ENCODE data around the gene ETV6.

Gene ETV6

DNA sequence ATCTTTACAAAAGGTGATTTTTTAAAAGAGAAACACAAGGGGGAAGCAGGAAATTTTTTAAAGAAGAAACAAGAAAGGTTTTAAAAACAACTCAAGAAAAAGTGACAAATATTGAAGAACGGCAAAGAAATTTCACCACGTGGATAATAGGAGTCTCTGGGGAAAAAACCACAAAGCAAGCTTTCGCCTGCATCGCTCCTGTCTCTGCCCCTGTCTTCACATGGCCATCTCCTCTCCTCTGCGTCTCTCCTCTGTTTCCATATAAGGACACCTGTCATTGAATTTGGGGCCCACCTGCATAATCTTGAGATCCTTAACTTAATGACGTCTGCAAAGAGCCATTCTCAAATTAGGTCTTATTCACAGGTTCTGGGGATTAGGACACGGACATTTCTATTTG, 175.8 kb downstream of the ETV6 start:
- in situ Hi-C loops (cut with MboI; ENCODE audit: low sequenced_read_pairs, unreplicated experiment): no loop called here
- TF ChIP-seq, protein P1, sequence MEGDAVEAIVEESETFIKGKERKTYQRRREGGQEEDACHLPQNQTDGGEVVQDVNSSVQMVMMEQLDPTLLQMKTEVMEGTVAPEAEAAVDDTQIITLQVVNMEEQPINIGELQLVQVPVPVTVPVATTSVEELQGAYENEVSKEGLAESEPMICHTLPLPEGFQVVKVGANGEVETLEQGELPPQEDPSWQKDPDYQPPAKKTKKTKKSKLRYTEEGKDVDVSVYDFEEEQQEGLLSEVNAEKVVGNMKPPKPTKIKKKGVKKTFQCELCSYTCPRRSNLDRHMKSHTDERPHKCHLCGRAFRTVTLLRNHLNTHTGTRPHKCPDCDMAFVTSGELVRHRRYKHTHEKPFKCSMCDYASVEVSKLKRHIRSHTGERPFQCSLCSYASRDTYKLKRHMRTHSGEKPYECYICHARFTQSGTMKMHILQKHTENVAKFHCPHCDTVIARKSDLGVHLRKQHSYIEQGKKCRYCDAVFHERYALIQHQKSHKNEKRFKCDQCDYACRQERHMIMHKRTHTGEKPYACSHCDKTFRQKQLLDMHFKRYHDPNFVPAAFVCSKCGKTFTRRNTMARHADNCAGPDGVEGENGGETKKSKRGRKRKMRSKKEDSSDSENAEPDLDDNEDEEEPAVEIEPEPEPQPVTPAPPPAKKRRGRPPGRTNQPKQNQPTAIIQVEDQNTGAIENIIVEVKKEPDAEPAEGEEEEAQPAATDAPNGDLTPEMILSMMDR (IDR thresholded peaks at IDR 0.05; ENCODE audit: borderline replicate concordance, control extremely low read depth, extremely low read depth, insufficient read depth, missing control alignments): no peak

DNA sequence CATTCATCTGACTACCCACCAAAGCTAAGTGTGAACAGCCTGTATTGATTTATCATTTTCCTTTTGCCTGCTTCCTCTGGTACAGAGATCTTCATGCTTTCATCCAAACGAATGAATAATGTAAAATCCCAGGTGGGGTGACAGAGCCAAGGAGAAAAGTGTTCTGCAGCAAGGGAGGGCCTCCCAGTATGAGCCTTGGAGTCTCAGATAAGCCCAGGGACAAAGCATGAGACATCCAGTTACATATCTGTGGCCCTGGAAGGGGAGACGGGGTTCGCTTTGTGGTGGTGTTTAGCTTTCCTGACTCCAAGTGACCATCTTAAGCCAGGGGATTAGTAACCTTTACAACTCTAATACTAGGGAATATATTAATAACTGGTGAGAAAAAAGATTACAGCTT, 177.1 kb downstream of the ETV6 start:
- TF ChIP-seq, protein P1 (IDR thresholded peaks at IDR 0.05; ENCODE audit: borderline replicate concordance, control extremely low read depth, extremely low read depth, insufficient read depth, missing control alignments): no peak
- in situ Hi-C loops (cut with MboI; ENCODE audit: low sequenced_read_pairs, unreplicated experiment): no loop called here
- no peak for DNase-seq (ENCODE audit: low spot score)

More for the DNA sequence above, 175.8 kb downstream of the ETV6 start:
- DNase-seq (ENCODE audit: low spot score): no peak

DNA sequence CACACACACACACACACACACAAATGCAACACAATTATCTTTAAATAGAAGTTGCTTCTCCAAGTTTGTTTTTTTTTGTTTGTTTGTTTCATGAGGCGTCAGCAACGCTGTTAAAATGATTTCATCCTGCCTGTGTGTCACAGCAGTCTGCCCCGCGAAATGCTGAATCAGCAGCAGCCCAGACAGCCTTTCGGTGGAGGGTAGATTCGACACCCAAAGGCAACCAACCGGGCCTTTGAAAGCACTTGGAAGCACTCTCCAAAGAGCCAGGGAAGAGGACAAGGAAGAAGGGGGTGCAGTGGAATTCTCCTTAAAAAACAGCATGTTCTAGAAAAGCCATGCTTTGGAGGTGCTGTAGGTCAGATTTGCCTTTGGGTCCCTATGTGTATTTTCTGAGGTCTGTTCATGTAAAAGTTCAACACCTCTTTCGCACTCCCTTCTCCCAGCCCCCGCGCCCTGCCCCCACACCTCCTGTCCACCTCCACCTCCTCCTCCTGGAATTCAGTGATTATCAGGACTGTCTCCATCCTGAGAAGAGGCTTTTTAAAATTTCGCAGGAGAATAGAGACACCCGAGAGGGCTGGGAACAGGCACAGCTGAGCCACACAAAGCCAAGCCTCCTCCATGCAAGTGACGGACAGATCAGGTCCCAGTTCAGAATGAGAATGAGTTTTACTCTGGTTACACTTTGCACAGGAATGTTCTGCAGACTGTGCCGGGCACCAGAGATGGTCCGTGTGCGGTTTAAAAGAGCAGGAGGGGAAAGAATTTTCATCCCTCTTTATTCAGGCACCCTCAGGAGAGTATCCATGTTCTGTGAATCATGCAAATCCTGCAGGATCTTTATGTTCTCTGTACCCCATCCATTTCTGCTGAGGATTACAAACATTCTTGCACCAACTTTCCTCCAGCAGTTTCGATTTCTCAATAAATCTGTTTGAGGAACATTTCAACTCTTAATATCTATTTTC, 177.9 kb downstream of the ETV6 start:
- TF ChIP-seq, protein P1 (IDR thresholded peaks at IDR 0.05; ENCODE audit: borderline replicate concordance, control extremely low read depth, extremely low read depth, insufficient read depth, missing control alignments): no peak
- in situ Hi-C loops (cut with MboI; ENCODE audit: low sequenced_read_pairs, unreplicated experiment): no loop called here
- DNase-seq (ENCODE audit: low spot score): no peak

DNA sequence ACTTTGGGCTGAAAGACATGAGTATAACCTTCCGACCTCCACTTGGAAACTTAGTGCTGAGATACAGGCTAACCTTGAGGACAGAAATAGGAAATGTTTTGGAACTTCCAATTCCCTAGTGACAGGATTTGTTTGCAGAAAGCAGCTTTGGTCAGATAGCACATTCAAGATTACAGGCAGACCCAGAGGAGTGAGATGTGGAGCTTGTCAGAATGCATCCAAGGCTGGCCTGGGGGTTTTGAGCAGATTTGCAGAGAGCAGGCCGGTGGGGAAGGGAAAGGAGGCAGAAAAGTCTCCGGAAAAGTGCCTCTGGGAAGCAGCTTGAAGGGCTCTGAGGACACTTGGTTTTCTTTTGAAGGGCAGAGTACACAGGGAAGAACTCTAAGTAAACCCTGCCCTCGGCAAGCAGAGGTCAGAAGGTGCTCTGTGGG, 180.3 kb downstream of the ETV6 start:
- in situ Hi-C loops (cut with MboI; ENCODE audit: low sequenced_read_pairs, unreplicated experiment): no loop called here
- DNase-seq (ENCODE audit: low spot score): no peak
- TF ChIP-seq, protein P1 (IDR thresholded peaks at IDR 0.05; ENCODE audit: borderline replicate concordance, control extremely low read depth, extremely low read depth, insufficient read depth, missing control alignments): no peak

DNA sequence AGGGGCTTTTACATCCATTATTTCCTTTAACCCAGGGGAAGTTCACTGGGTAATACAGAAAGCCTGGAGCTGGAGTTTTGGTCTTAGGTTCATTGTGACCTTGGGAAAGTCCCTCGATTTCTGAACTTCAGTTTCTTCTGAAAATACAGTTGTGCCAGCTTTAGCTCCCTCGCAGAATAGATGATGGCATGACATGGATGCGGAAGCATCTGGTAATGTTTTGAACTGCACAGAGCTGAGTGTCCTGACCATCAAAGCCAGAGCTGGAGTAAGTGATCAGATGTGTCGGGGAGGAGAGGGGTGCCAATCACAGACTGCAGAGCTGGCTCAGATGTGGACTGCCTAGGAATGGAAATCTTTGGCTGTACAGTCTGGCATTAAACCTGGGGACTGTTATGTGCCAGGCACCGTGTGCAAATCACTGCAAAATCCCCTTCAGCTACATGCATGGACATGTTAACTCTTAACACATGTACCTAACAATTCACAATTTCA, 180.9 kb downstream of the ETV6 start:
- TF ChIP-seq, protein P1 (IDR thresholded peaks at IDR 0.05; ENCODE audit: borderline replicate concordance, control extremely low read depth, extremely low read depth, insufficient read depth, missing control alignments): no peak
- DNase-seq (ENCODE audit: low spot score): no peak
- in situ Hi-C loops (cut with MboI; ENCODE audit: low sequenced_read_pairs, unreplicated experiment): no loop called here

DNA sequence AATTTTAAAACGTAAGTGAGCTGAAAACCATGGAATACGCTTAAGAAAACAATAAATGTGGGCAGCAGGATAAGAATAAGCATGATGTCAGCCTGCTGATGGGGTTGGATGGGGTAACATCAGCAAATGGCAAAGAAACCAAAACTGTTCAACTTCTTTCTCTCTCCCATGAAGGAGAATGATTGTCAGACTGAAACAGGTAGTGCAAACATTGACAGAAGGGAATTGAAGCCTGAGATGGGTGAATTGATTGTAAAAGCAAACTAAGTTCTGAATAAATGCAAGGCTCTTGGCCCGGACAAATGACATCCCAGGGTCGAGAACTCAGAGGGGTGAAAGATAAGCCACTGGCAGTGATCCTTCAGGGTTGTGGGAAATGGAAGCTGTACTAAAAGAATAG, 182.6 kb downstream of the ETV6 start:
- in situ Hi-C loops (cut with MboI; ENCODE audit: low sequenced_read_pairs, unreplicated experiment): no loop called here
- TF ChIP-seq, protein P1 (IDR thresholded peaks at IDR 0.05; ENCODE audit: borderline replicate concordance, control extremely low read depth, extremely low read depth, insufficient read depth, missing control alignments): no peak
- DNase-seq (ENCODE audit: low spot score): no peak

Data from GM13976 (cell line).